NCI-H128 (cell line): Measurements from ENCODE around the gene RAB3GAP1.

Experiments used
- DNase-seq: peaks from one replicate; lab custom pipeline; 2025; ENCODE audit not compliant: unreplicated experiment; lab: John Stamatoyannopoulos, UW

The RAB3GAP1 gene

DNA sequence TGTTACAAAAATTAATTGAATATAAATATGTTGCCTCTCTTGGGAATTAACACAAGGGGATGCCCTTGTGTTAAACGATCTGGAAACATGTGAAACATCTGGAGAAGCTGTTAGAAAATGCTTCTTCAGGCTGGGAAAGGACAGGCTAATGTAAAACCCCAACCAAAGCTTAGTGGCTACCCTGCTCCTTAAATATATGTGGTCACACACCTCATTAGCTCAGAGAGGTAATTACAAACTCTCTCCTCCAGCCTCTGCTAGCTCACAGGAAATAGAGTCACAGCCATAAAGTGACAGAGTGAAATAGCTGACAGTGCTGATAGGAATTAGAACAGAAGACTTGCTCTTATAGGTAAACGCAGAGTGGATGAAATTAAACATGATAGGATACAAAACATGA, 155.9 kb downstream of the RAB3GAP1 start:
- DNase-seq = no peak

DNA sequence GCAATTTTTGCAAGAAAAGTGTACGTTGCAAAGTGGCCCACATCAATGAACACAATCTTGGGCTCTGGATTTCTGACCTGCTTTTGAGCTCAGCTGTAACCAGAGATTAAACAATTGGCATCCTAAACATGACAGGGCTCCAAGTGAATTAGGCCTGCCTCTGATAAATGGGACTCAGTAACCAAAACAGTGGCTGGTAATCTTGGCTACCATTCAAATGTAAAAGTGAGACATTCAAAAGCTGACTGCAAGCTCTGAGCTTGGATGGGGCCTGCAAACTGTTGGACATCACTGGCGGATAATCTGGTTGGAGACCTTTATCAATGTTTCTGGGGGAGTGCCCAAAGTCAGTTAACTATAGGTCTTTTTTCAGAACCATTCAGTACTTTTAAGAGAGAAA, 160.7 kb downstream of the RAB3GAP1 start:
- no peak for DNase-seq

DNA sequence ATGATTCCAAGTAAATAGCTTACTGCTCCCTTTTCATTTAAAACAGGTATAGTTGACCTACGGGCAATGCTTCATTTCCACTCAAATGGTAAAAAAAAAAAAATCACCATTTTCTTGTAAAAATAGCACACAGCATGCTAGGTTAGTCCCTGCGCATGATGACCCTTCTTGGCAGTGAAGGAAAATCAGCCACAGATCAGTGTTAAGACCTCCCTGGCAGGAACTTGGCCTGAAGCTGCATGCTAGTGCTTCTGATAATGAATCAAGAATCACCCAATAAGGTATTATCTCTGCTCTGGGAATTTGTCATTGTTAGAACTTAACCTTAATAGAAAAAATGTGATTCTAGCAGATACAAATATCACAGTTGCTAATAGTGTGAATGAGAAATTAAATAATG, 166.3 kb downstream of the RAB3GAP1 start:
- no peak for DNase-seq

DNA sequence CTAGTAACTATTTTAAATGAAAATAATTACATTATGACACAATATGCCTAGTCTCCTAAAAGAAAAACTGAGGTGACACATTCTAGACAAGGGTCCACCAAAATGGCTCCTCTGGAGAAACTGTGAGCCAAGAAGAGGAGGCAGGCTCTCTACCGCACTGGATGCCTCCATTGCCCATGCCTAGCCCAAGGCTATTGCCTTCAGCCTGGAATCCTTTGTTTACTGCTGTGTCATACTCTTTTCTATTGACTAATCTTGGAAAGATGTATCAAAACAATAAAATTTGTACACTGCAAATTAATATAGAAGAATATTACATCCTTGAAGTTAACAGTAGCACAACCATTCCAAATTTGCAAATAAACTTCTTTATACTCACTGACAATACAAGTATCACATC, 167.1 kb downstream of the RAB3GAP1 start:
- DNase-seq = no peak
